ENCODE measurements around the gene NPIPB8. TPM values are rescaled to one million over a fixed set of nuclear protein-coding genes. Genes with fewer than 3 reads are reported as not detected.
A peak's percentile ranks its signal among the peaks of the same experiment; 100 is the strongest.
"Not testable (repeated sequence)": the region's sequence is repeated elsewhere in the genome, so short reads cannot be mapped to it uniquely, and the experiment has no call there.

NPIPB8 gene
- total and polyA plus RNA-seq, 9 of the 15 experiments (the other 6 are each of a cell fraction or from before 2014, with no cell fraction given) = 0.16 TPM; not detected in 8

- 53% methylated on average over 9 of the region's 10 CpGs for WGBS (ENCODE audit: insufficient coverage, low coverage, missing lambda C conversion rate)
- H3K4me2 ChIP-seq (ENCODE audit: insufficient read depth, low read length) = peak overlapping the region; percentile 24; the same call in 1 of the 2 replicates
- no peak overlapping the region for H3K4me3 ChIP-seq
- H3K9me1 ChIP-seq (ENCODE audit: control insufficient read depth, insufficient read depth, low read length) = no peaks in the 10 kb centered on the region
- FAIRE-seq = no peak
- H3K27me3 ChIP-seq (ENCODE audit: control insufficient read depth in 2 of 2, insufficient read depth in 2 of 2, low read length in 2 of 2) = no peaks in the 10 kb centered on the region
- TF ChIP-seq ZNF274 (IDR thresholded peaks at IDR 0.05; ENCODE audit: borderline replicate concordance, low read depth, low read length) (no peak), CHD2 (IDR thresholded peaks at IDR 0.05; ENCODE audit: low read depth, low read length) (no peak), CAMTA2 (CRISPR knock-in tag; conservative IDR thresholded peaks at IDR 0.05) (no peak), ZNF639 (CRISPR knock-in tag; conservative IDR thresholded peaks at IDR 0.05 in 1 of 2, IDR thresholded peaks at IDR 0.05 in 1 of 2) (no peak), ZNF165 (CRISPR knock-in tag; IDR thresholded peaks at IDR 0.05; ENCODE audit: borderline replicate concordance) (no peak), JUND (IDR thresholded peaks at IDR 0.05; ENCODE audit: borderline replicate concordance, low read depth, low read length) (no peak), JUND (tag; IDR thresholded peaks at IDR 0.05; ENCODE audit: borderline replicate concordance, low read depth, low read length) (no peak), CGGBP1 (CRISPR knock-in tag; IDR thresholded peaks at IDR 0.05) (no peak), SUPT5H (IDR thresholded peaks at IDR 0.05) (no peak), ZNF75A (CRISPR knock-in tag; IDR thresholded peaks at IDR 0.05) (no peak), XRCC3 (IDR thresholded peaks at IDR 0.05) (no peak)
- peaks cover 6 to 17% of the 10 kb centered on the region in 2 experiments; a peak in 3 of 5 replicates for H3K4me1 ChIP-seq (replicated peaks in 1 of 2; ENCODE audit: control insufficient read depth in 2 of 2, insufficient read depth in 2 of 2, low read length in 2 of 2)
- H3K27ac ChIP-seq (ENCODE audit: extremely low read depth, low read depth, low read length) = no peak overlapping the region
- intact Hi-C loops (cut with micrococcal nuclease) (no loop called here), in situ Hi-C loops (cut with MboI) (loop anchor here (25.0 kb wide), 4 partner anchors 102 to 1602 kb away; partner anchors contain the start of genes EIF3C and EIF3CL)
- no peak for ATAC-seq
- BruUV-seq (replicated peaks) = no TSS peak
- ChIA-PET CTCF (ENCODE audit: low intra/inter-chr PET ratio) (no interaction called here), POLR2A (interaction anchor here (0.6 kb wide), 1 partner anchor 12 kb away, joined by 3 read pairs; no protein-coding TSS in a partner anchor)
- H2AFZ ChIP-seq (ENCODE audit: low read depth, low read length) = peak overlapping the region; percentile 66; the same call in 1 of the 2 replicates
- no peaks in the 10 kb centered on the region for H3K36me3 ChIP-seq (ENCODE audit: control insufficient read depth, insufficient read depth, low read length)
- H3K79me2 ChIP-seq (ENCODE audit: control insufficient read depth, insufficient read depth, low read length) = no peaks in the 10 kb centered on the region
- no peaks in the 10 kb centered on the region for H3K9me3 ChIP-seq (replicated peaks; ENCODE audit: control insufficient read depth, insufficient read depth, low read depth, low read length)
- peak overlapping the region in 1 of 2 experiments; percentile 64; a peak in 2 of 4 replicates for H3K9ac ChIP-seq (ENCODE audit: insufficient read depth in 1 of 2, low read depth in 2 of 2, low read length in 2 of 2)
- no peaks in the 10 kb centered on the region for H4K20me1 ChIP-seq (replicated peaks; ENCODE audit: control insufficient read depth, insufficient read depth, low read length)
- no peak for DNase-seq (ENCODE audit: extremely low read depth in 1 of 4, low spot score in 3 of 4)
Measured at GRCh38 chr16:28610595-28611191, 27.2 kb upstream of the NPIPB8 start.

GRCh38 chr16:28612359-28613280 is 25.2 kb upstream of the NPIPB8 start:
- H2AFZ ChIP-seq (ENCODE audit: low read depth, low read length); H3K9me3 ChIP-seq (replicated peaks; ENCODE audit: control insufficient read depth, insufficient read depth, low read depth, low read length); CTCF ChIA-PET (ENCODE audit: low intra/inter-chr PET ratio); FAIRE-seq; H3K27ac ChIP-seq (ENCODE audit: extremely low read depth, low read depth, low read length); BruUV-seq (replicated peaks); POLR2A ChIA-PET; H3K36me3 ChIP-seq (ENCODE audit: control insufficient read depth, insufficient read depth, low read length); H3K27me3 ChIP-seq (ENCODE audit: control insufficient read depth in 2 of 2, insufficient read depth in 2 of 2, low read length in 2 of 2); DNase-seq (ENCODE audit: extremely low read depth in 1 of 4, low spot score in 3 of 4); H3K4me3 ChIP-seq; H3K9me1 ChIP-seq (ENCODE audit: control insufficient read depth, insufficient read depth, low read length); H3K9ac ChIP-seq (ENCODE audit: insufficient read depth in 1 of 2, low read depth in 2 of 2, low read length in 2 of 2); intact Hi-C loops (cut with micrococcal nuclease); H4K20me1 ChIP-seq (replicated peaks; ENCODE audit: control insufficient read depth, insufficient read depth, low read length); H3K4me2 ChIP-seq (ENCODE audit: insufficient read depth, low read length); H3K79me2 ChIP-seq (ENCODE audit: control insufficient read depth, insufficient read depth, low read length): not testable (repeated sequence)
- ATAC-seq = peak; percentile 45
- H3K4me1 ChIP-seq (replicated peaks in 1 of 2; ENCODE audit: control insufficient read depth in 2 of 2, insufficient read depth in 2 of 2, low read length in 2 of 2) = peaks cover 6 to 17% of the 10 kb centered on the region in 2 experiments; a peak in 3 of 5 replicates
- in situ Hi-C loops (cut with MboI) = loop anchor here (25.0 kb wide), 4 partner anchors 100 to 1600 kb away; partner anchors contain the start of genes EIF3C and EIF3CL
- WGBS (ENCODE audit: insufficient coverage, low coverage, missing lambda C conversion rate) = no CpG with 5 or more reads among the region's 17 CpGs

All from K562 (cell line).